OCI-LY3 (cell line): ENCODE results near the gene KCTD17.
A peak's percentile ranks its signal among the peaks of the same experiment; 100 is the strongest.

Source experiments
- H2AFZ ChIP-seq: fragments of 200-600, 300-600 bp; shearing (Covaris generic); 2 replicates; pipeline ENCODE4 v1.6.0; 2014; ENCODE audit warnings: antibody characterized with exemption, low read depth, low read length
- H3K27ac ChIP-seq: fragments of 200-600, 300-600 bp; sonication (generic); 2 replicates; pipeline ENCODE4 v1.5.1; 2014; ENCODE audit warnings: mild to moderate bottlenecking, low read length, moderate library complexity, mixed read lengths
- H3K27me3 ChIP-seq: fragments of 200-600, 300-600 bp; sonication (generic); 2 replicates; pipeline ENCODE4 v1.6.1; 2014; ENCODE audit warnings: low read depth, low read length, mixed read lengths
- H3K36me3 ChIP-seq: fragments of 200-600, 300-600 bp; sonication (generic); replicated peaks from 2 replicates; pipeline ENCODE3; 2014; ENCODE audit warnings: low read depth, low read length, mixed read lengths
- H3K4me1 ChIP-seq: fragments of 300-600, 200-600 bp; sonication (generic); 2 replicates; pipeline ENCODE4 v1.6.1; 2014; ENCODE audit warnings: low read length, mixed read lengths
- H3K4me2 ChIP-seq: fragments of 200-600, 300-600 bp; sonication (generic); 2 replicates; pipeline ENCODE4 v1.6.1; 2014; ENCODE audit warnings: low read length, mixed read lengths
- H3K4me3 ChIP-seq: fragments of 300-600, 200-600 bp; sonication (generic); 2 replicates; pipeline ENCODE4 v1.5.1; 2014; ENCODE audit warnings: antibody characterized with exemption, mild to moderate bottlenecking, low read length, moderate library complexity
- H3K79me2 ChIP-seq: fragments of 300-600, 200-600 bp; shearing (Covaris generic); 2 replicates; pipeline ENCODE4 v1.6.1; 2014; ENCODE audit warnings: mild to moderate bottlenecking, low read length, mixed read lengths
- H3K9ac ChIP-seq: fragments of 300-600, 200-600 bp; shearing (Covaris generic); 2 replicates; pipeline ENCODE4 v1.6.0; 2014; ENCODE audit warnings: mild to moderate bottlenecking, low read length, moderate library complexity
- H3K9me3 ChIP-seq: fragments of 200-600, 300-600 bp; shearing (Covaris generic); 2 replicates; pipeline ENCODE4 v1.6.1; 2014; ENCODE audit warnings: low read length, mixed read lengths; ENCODE audit not compliant: insufficient read depth
- H4K20me1 ChIP-seq: fragments of 200-600, 300-600 bp; sonication (generic); 2 replicates; pipeline ENCODE4 v1.6.1; 2016; ENCODE audit warnings: low read length, mixed read lengths; ENCODE audit not compliant: insufficient read depth
- EZH2phosphoT487 ChIP-seq: fragments of 200-600 bp; shearing (Covaris generic); IDR thresholded peaks from 2 replicates; pipeline ENCODE4 v1.6.1; 2018; ENCODE audit warnings: antibody characterized with exemption, mixed run types, low read depth
- TF ChIP-seq, protein P1 (sequence below): fragments of 200-600, 300-600 bp; sonication (generic); IDR thresholded peaks from 2 replicates; pipeline ENCODE4 v1.5.1; 2014; ENCODE audit warnings: antibody characterized with exemption, low read length, low read depth

Gene KCTD17, protein sequence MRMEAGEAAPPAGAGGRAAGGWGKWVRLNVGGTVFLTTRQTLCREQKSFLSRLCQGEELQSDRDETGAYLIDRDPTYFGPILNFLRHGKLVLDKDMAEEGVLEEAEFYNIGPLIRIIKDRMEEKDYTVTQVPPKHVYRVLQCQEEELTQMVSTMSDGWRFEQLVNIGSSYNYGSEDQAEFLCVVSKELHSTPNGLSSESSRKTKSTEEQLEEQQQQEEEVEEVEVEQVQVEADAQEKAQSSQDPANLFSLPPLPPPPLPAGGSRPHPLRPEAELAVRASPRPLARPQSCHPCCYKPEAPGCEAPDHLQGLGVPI

DNA sequence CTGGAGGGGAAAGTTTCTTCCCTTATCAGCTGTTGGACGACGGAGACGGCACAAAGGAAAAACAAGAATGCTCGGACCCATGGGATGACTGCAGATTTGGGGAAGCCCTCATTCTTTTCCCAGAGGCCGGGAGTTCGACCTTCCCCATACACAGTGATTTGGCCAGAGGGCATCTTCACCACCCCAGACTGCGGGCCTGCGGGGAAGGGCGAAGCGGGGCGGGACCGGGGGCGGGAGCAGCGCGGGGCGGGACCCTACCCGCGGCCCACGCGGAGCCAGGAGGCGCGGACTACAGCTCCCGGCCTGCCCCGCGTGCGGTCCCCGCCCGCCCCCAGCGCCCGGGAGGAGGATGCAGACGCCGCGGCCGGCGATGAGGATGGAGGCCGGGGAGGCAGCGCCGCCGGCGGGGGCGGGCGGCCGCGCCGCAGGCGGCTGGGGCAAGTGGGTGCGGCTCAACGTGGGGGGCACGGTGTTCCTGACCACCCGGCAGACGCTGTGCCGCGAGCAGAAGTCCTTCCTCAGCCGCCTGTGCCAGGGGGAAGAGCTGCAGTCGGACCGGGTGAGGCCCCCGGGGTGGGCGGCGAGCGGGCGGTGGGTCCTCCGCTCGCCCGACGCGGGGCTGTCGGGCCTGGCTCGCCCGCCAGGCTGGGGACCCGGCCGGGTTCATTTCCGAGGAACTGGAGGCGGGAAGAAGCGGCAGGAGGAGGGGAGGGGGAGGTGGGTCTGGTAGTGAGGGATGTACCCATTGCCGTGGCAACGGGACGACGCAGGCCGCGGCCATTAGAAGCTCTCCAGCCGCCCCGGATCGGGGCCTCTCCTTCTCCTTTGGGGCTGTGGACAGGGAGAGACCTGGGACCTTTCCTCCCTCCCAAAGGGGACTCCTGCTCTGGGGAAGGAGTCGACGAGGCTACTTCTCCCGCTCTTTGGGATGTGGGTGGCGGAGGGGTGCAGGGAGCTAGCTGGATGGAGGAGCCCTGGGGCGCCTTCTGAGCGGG lies at the start of gene KCTD17:
Gene KCTD17 (plus strand): TSS at position 352 of the 995 bp plus-strand sequence. CDS start 19 bp downstream, at position 371.
- H3K9ac ChIP-seq, result peak within 1 kb of the TSS; percentile 58

GRCh38 chr22:37001826-37002225 lies 49.7 kb upstream of the KCTD17 start:
- Histone ChIP-seq H3K9ac (no peak overlapping the region), H3K4me1 (no peaks in the 10 kb centered on the region), H3K36me3 (no peaks in the 10 kb centered on the region), H2AFZ (no peak overlapping the region), H3K79me2 (no peaks in the 10 kb centered on the region), H3K4me2 (no peak overlapping the region), H4K20me1 (no peaks in the 10 kb centered on the region), H3K27ac (no peak overlapping the region), H3K4me3 (no peak overlapping the region), H3K27me3 (peaks cover 44% of the 10 kb centered on the region), H3K9me3 (no peaks in the 10 kb centered on the region)
- TF ChIP-seq EZH2phosphoT487, result no peak
- TF ChIP-seq, protein P1, sequence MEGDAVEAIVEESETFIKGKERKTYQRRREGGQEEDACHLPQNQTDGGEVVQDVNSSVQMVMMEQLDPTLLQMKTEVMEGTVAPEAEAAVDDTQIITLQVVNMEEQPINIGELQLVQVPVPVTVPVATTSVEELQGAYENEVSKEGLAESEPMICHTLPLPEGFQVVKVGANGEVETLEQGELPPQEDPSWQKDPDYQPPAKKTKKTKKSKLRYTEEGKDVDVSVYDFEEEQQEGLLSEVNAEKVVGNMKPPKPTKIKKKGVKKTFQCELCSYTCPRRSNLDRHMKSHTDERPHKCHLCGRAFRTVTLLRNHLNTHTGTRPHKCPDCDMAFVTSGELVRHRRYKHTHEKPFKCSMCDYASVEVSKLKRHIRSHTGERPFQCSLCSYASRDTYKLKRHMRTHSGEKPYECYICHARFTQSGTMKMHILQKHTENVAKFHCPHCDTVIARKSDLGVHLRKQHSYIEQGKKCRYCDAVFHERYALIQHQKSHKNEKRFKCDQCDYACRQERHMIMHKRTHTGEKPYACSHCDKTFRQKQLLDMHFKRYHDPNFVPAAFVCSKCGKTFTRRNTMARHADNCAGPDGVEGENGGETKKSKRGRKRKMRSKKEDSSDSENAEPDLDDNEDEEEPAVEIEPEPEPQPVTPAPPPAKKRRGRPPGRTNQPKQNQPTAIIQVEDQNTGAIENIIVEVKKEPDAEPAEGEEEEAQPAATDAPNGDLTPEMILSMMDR, result no peak

More for the DNA sequence above, at the start of gene KCTD17:
- Histone ChIP-seq H2AFZ (peak within 1 kb of the TSS; percentile 91), H3K36me3 (no peaks in the 10 kb centered on the region), H3K27ac (no peak within 1 kb of the TSS), H3K27me3 (no peaks in the 10 kb centered on the region; the same call in 1 of the 2 replicates), H3K79me2 (no peaks in the 10 kb centered on the region), H3K4me1 (peaks cover 6% of the 10 kb centered on the region), H4K20me1 (no peaks in the 10 kb centered on the region), H3K4me3 (peak within 1 kb of the TSS; percentile 84), H3K4me2 (peak within 1 kb of the TSS; percentile 97), H3K9me3 (no peaks in the 10 kb centered on the region)
- TF ChIP-seq, protein P1, result peak; percentile 15; the same call in 1 of the 2 replicates
- TF ChIP-seq EZH2phosphoT487, result no peak

DNA sequence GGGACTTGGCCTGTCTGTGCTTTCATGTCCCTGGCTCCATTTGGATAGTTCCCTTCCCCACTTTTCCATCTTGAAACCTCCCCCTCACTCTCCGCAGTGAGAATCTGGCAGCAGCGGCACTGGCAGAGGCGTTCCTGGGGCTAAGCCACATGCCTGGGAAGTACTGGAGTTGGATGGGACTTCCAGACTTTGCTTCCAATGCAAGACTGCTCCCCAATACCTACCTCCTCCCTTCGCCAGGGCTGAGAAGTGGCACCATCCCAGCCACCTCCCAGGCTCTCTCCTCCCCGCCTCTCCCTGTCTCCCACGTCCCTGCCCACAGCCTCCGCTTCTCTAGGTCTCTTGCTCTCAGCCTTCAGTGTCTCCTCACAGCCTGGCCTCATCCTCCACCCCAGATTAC lies 48.9 kb upstream of the KCTD17 start:
- Histone ChIP-seq H3K4me1 (no peaks in the 10 kb centered on the region), H4K20me1 (no peaks in the 10 kb centered on the region), H3K9me3 (no peaks in the 10 kb centered on the region), H3K4me3 (no peak overlapping the region), H3K4me2 (no peak overlapping the region), H3K36me3 (no peaks in the 10 kb centered on the region), H2AFZ (no peak overlapping the region), H3K9ac (no peak overlapping the region), H3K27ac (no peak overlapping the region), H3K79me2 (no peaks in the 10 kb centered on the region), H3K27me3 (peaks cover 44% of the 10 kb centered on the region)
- TF ChIP-seq EZH2phosphoT487, result no peak
- TF ChIP-seq, protein P1, result no peak

GRCh38 chr22:37007651-37008050 lies 43.9 kb upstream of the KCTD17 start:
- no peak for TF ChIP-seq EZH2phosphoT487
- TF ChIP-seq, protein P1, result no peak
- H3K4me1 ChIP-seq, result no peaks in the 10 kb centered on the region
- no peaks in the 10 kb centered on the region for H3K9me3 ChIP-seq
- peaks cover 49% of the 10 kb centered on the region for H3K27me3 ChIP-seq
- no peak overlapping the region for H3K9ac ChIP-seq
- H3K27ac ChIP-seq, result no peak overlapping the region
- no peak overlapping the region for H3K4me2 ChIP-seq
- H3K79me2 ChIP-seq, result no peaks in the 10 kb centered on the region
- H4K20me1 ChIP-seq, result no peaks in the 10 kb centered on the region
- no peaks in the 10 kb centered on the region for H3K36me3 ChIP-seq
- no peak overlapping the region for H3K4me3 ChIP-seq
- no peak overlapping the region for H2AFZ ChIP-seq
